GM18858 (cell line): ENCODE data around the gene LCE2B.
"Not testable (repeated sequence)": the region's sequence is repeated elsewhere in the genome, so short reads cannot be mapped to it uniquely, and the experiment has no call there.

Source experiments
- ATAC-seq: cut with Tn5 transposase; IDR thresholded peaks from one replicate; pipeline ENCODE4 v1.9.1; 2021; ENCODE audit not compliant: unreplicated experiment

Gene LCE2B, protein sequence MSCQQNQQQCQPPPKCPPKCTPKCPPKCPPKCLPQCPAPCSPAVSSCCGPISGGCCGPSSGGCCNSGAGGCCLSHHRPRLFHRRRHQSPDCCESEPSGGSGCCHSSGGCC

DNA sequence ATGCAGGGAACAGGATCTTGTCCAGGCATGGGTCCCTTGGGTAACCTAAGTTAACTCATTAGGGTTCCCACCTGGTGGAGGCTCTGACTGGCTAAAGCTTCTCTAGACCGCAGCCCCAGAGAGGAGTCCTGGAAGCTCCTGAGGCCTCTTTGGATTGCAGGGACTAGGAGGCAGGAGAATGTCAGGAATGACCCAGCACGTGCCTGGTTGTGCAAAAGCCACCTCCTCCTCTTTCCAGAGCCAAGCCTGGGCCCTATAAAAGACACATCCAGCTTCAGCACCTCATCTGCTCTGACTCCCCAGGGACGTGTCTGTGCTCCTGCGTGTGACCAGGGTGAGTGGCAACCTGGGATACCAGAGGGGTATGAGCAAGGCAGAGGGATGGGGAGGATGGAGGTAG lies at the start of gene LCE2B:
Gene LCE2B (plus strand): TSS at position 301 of the 400 bp plus-strand sequence. CDS start 721 bp downstream, outside the sequence.
- not testable (repeated sequence) for ATAC-seq

DNA sequence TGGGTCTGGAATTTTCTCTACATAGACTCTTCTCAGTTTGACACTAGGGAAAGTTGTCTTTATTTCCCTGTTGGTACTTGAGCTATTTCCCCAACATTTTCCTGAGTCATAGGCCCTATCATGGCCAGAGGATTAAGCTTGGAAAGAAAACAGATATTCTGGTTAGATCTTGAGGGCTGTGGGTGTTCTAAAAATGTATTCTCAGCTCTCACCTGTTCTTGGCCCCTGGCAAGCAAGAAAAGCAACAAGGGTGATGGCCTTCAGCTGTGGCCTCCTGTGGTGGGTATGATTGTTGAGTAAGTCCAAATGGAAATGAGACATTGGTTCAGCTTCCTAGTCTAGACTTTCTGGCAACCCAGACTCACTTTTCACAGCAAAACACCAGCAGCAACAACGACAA lies 45.6 kb upstream of the LCE2B start:
- ATAC-seq, result no peak

DNA sequence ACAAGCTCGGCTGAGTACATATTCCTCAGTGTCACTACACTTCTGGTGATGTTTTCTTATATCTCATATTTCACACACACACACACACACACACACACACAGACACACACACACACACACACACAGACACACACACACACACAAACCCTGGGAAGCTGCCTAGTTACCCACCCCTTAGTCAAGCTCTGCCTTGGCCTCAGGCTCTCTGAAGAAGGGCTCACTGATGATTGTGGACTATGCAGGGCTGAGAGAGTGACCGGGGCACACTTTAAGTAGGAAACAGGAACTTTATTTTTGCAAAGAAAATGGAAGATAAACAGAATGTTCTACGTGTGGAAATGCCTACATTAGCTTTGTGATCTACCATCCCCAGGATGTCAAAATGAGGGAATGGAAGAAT lies 42.0 kb upstream of the LCE2B start:
- no peak for ATAC-seq

DNA sequence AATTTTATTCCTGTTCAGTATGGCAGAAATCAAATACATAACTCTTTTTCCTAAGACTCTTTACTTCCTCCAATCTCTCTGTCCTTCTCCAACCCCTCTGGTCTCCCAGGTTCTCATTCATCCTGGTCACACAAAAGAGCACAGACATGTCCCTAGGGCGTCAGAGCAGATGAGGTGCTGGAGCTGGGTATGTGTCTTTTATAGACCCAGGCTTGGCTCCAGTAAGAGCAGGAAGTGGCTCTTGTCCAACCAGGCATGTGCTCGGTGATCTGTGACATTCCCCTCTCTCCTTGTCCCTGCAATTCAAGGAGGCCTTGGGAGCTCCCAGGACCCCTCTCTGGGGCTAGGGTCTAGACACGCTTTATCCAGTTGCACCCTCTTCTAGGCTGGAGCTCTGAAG lies 40.8 kb upstream of the LCE2B start:
- ATAC-seq, result no peak

DNA sequence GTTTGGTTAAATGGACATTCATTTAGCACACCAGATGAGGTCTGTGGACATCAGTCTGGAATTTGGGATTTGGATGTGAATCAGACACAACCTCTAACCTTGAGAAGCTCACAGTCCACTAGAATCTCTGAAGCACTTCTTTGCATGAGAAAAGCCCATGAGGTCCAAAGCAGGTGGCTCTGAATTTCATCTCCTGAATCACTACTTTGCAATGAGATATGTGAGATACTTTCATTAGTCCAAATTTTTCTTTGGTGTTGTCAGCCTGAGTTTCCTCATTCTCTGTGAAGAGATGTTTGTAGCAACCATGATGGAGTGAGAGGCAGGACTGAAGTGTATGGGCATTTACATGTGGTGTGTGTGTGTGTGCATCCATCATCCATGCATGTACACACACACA lies 39.3 kb upstream of the LCE2B start:
- ATAC-seq, result no peak

DNA sequence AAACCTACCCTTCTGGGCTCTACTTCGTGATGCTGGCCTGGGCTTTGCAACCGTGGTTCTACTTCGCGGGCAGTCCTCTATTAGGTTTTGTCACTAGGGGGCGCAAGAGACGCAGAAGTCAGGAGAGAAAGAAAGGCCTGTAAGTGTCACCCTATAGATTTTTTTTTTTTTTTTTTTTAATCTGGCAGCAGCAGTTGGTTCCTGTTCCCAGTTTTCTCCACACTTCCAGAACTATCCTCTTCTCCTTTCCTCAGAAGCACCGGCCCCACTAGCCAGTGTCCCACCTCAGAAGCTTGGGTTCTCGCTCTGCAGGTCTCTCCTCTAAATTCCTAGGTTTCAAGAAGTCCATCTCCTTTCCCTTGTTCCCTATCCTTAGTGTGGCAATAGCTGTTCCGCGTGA lies 31.8 kb upstream of the LCE2B start:
- ATAC-seq, result no peak

DNA sequence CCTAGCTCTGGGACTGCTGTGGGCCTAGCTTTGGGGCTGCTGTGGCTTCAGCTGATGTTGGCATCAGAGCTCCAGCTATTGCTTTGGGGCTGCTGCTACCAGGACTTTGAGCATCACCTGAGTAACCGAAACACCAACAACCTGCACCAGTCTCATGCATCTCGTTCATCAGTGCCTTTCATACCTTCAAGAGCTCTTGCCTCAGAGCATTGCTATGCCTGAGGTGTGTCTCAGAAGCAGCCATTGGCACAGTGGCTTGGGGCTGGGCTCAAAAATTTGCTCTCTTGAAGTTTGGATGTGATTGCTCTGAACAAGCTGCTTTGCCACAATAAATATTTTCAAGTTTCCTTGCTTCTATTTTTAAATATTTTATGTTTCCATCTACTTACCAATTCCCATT lies 29.5 kb upstream of the LCE2B start:
- ATAC-seq, result no peak

DNA sequence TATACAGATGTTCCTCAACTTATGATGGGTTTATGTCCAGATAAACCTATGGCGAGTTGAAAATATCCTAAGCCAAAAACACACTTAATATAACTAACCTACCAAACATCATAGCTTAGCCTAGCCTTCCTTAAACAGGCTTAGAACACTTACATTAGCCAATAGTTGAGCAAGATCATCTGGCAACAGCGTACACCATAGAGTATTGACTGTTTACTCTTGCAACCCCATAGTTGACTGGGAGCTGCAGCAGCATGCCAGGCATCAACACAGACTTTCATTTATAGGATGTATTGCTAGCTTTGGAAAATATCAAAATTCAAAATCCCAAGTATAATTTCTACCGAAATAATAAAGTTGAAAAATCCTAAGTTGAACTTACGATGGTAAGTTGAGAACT lies 28.2 kb upstream of the LCE2B start:
- ATAC-seq, result no peak

DNA sequence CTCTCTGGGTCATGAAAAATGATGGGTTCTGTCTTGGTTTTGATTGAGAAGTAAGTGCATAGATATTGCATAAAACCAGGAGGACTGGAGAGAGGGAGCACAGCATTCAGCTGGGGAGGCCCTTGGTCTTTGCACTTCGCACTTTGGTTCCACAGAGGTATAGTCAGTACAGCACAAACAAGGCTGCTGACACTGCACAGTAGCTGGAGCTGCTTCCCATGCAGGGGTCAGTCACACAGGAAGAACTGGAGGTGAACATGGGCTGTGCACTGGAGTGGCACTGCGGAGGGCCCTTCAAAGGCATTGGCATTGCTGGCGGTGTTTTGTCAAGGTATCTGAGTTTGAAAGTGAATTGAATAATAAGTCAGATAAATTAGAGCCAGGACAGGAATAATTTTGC lies 27.3 kb upstream of the LCE2B start:
- no peak for ATAC-seq

DNA sequence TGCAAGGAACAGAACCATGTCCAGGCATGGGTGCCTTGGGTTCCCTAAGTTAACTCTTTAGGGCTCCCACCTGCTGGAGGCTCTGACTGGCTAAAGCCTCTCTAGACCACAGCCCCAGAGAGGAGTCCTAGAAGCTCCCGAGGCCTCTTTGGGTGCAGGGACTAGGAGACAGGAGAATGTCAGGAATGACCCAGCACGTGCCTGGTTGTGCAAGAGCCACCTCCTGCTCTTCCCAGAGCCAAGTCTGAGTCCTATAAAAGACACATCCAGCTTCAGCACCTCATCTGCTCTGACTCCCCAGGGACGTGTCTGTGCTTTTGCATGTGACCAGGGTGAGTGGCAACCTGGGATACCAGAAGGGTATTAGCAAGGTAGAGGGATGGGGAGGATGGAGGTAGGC lies 22.8 kb upstream of the LCE2B start, which contains the start of gene LCE2D:
Gene LCE2D (plus strand): TSS at position 283 of the 400 bp plus-strand sequence. CDS start 726 bp downstream, outside the sequence.
- no peak for ATAC-seq

DNA sequence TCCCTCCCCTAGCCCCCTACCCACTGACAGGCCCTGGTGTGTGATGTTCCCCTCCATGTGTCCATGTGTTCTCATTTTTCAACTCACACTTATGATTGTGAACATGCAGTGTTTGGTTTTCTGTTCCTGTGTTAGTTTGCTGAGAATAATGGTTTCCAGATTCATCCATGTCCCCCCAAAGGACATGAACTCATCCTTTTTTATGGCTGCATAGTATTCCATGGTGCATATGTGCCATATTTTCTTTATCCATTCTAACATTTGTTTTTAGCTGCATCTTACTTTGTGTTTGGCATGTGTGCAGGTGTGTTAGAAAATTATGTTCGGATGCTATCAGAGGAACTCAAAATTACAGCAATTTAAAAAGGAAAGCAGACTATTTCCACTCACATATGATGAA lies 19.8 kb upstream of the LCE2B start:
- not testable (repeated sequence) for ATAC-seq

DNA sequence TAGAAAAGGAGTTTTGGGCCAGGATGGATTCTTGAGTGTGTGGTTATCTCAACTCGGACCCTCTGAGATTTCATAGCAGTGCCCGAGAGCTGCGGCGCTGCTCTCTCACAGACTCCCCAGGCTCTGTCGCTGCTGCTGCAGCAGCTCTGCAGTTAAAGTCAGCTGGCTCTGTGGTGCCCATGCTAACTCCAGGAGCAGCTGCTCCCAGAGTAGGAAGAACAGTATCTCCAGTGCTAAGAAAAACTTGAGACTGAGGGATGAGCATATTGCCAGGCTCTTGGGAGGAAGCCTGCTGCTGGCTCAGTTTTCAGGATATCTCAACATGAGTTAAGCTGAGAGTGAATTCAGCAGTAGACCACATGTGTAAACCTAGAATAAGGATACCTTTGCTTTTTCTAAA lies 18.3 kb upstream of the LCE2B start:
- ATAC-seq, result no peak

DNA sequence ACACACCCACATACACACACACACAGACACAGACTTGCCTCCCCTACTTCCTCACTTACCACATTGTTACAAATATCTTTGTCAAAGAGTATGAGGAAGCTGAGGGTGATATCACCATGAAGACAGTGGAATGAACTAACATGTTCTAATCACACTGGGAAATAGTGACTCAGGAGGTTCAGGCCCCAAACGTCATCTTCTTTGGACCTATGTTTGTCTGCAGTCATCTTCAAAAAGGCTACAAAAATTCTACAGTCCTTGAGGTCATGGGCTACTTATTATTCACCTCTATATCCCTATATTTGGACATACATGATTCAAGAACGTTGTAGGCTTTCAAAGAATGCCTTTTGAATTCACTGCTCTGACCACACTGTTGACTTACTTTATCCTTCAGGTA lies 12.9 kb upstream of the LCE2B start:
- ATAC-seq, result no peak

DNA sequence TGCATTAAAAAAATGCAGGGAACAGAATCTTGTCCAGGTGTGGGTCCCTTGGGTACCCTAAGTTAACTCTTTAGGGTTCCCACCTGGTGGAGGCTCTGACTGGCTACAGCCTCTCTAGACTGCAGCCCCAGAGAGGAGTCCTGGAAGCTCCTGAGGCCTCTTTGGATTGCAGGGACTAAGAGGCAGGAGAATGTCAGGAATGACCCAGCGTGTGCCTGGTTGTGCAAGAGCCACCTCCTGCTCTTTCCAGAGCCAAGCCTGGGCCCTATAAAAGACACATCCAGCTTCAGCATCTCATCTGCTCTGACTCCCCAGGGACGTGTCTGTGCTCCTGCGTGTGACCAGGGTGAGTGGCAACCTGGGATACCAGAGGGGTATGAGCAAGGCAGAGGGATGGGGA lies 10.9 kb upstream of the LCE2B start, which contains the start of gene LCE2C:
Gene LCE2C (plus strand): TSS at position 297 of the 400 bp plus-strand sequence. CDS start 737 bp downstream, outside the sequence.
- ATAC-seq, result not testable (repeated sequence)

DNA sequence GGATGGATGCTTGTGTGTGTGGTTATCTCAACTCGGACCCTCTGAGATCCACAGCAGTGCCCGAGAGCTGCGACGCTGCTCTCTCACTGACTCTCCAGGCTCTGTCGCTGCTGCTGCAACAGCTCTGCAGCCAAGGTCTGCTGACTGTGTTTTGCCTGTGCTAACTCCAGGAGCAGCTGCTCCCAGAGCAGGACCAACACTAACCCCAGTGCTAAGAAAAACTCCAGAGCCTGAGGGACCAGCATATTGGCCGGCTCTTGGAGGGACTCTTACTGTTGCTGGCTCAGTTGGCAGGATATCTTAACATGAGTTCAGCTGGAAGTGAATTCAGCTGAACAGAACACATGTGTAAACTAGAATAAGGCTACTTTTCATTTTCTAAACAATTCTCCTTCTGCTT lies 6.5 kb upstream of the LCE2B start:
- no peak for ATAC-seq

DNA sequence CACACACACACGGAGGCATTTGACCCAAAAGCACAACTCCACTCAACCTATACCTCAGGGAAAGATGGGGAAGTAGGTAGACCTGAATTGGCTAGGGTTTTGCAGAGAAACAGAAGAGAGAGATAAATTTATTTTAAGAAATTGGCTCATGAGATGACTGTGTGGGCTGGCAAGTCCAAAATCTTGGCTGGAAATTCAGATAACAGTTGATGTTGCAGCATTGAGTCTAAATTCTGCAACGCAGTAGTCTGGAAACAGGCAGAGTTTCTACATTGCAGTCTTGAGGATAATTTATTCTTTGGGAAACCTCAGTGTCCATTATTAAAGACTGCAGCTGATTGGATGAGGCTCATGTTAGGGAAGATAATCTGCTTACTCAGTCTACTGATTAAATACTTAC lies 4.3 kb upstream of the LCE2B start:
- no peak for ATAC-seq

DNA sequence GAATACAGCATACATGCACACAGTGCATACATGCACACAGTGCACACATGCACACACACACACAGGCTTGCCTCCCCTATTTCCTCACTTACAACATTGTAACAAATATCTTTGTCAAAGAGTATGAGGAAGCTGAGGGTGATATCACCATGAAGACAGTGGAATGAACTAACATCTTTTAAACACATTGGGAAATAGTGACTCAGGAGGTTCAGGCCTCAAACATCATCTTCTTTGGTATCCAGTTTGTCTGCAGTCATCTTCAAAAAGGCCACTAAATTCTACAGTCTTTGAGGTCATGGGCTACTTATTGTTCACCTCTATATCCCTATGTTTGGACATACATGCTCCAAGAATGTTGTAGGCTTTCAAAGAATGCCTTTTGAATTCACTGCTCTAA lies 2.1 kb upstream of the LCE2B start:
- ATAC-seq, result no peak

DNA sequence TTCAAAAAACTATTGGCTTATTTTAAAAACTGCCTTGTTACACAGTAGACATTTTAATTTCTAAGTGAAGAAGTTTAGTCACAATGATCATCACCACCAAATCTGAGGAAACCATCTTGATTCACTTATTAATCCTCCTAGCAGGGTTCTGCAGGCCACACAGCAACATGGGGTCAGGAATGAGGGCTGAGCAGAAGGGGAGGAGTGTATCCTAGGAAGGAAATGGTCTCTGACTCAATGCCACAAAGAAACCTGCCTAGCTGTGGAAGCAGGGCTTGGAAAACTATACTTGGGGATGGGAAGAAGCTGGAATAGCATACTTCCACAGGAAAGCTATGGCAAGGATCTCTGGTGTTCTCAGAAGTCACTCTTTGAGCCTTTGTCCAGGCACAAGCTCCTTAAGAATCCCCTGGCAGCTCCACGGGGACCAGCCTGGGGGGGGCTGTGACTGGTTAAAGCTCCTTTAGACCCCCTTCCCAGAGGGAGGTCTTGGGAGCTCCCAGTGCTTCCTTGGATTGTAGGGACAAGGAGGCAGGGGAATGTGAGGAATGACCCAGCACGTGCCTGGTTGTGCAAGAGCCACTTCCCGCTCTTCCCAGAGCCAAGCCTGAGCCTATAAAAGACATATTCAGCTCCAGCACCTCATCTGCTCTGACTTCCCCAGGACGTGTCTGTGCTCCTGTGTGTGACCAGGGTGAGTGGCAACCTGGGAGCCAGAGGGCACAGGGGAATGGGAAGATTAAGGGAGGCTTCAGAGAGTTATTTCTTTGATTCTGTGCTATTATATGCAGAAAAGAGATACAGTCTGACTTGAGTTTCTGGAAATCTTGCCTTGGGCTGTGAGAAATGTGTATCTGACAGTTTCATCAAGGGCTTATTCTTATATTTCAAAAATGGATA lies 12.0 kb downstream of the LCE2B start, which contains the start of gene LCE2A:
Gene LCE2A (plus strand): TSS at position 645 of the 900 bp plus-strand sequence. CDS start 557 bp downstream, outside the sequence.
- ATAC-seq, result no peak

DNA sequence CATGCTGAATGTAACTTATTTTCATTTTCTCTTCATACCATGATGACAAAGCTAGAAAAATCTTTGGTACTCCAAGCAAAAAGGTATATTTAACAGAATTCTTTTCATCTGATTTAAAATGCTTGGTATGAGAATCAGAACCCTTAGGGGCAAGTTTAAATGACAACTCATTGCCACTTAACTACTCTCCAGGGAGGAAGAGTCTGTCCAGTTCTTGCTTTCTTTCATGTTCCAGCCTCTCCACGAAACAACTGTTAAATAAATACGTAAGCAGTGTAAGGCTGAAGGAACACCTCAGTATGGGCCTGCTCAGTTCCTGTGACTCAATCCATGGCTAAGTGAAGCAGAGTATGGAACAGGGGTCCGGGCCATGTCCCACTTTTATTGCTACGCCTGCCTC lies 13.8 kb downstream of the LCE2B start:
- ATAC-seq, result no peak

DNA sequence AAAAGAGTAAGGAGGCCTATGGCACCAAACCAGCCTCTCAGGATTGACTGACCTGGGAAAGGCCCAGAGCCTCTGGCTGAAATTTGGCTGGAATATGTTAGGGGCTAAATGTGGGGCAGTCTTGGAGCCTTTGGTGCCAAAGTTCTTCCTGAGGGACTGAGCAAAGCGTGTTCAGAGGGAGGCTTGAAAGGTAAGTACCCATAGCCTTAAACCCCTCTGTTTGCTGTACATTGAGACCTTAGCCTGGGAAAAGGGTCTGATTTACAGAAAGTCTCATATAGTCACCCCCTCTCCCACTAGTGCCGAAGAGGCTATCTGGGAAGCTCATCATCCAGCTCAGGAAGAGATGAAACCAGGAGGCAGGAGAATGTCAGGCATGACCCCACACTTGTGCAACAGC lies 21.9 kb downstream of the LCE2B start, which contains the start of gene LCE4A:
Gene LCE4A (plus strand): TSS at position 301 of the 400 bp plus-strand sequence. CDS start 916 bp downstream, outside the sequence.
- no peak for ATAC-seq

DNA sequence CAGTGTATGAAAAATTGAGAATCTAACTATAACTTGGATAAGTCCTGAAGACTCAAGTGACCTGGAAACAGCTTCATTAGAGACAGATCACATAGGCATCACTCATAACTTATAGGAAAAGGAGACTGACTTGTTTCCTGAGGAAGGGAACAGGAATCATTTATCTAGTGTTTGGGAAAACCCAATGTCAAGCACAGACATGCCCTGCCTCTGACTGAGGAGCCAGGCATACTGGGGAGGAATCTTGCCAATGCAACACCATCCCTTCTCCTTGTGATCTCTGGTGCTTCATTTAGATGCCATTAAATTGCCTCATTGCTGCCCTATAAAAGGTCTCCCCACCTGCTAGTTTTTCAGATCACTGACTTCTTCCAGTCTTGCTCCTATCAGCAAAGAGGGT lies 32.3 kb downstream of the LCE2B start:
- no peak for ATAC-seq

DNA sequence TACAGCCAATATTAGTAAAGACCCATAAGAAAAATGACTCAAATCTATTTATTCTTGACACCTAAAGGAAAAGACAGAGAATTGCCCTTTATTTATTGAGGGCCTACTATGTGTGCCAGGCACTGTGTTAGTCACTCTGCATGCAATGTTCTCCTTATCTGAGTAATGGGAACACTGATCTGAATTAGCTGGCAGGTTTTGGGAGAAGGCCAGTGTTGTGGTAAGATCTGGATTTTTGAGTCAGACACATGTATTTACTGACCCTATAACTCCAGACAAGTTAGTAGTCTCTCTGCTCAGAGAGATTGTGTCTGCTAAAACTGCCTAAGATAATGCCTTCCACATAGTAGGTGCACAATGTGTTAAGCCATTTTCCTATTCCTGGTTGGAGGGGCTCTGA lies 39.3 kb downstream of the LCE2B start:
- no peak for ATAC-seq
